ENCODE results near the gene TBCD.

DNA sequence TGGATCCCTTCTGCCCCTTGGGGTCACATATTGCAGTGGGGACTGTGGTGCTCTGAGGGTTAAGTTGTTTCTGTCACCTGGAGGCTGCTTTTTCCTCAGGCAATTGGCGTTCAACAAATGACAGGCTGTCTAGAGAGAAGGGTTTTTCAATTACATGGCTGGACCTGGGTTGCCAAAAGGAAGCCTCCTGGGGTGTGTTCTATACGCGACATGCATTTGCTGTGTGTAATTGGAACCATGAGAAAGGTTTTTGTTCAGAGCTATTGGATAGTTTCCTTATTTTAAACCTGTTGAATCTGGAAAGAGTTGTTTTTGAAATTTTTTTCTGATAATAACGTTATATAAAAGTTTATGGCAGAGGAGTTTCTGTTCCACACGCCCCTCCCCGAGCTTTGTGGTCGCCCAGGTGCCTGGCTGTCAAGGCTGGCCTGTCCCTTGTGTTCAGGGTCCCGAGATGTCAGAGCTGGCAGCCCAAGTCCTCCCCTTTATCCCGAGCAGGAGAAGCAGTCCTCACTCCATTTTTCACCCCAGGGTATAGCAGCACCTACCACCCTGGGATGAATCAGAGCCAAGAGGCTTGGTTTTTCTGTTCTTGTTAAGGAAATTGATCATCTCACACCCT is 114.0 kb downstream of the TBCD start:
- TF ChIP-seq POLR2AphosphoS5 (IDR thresholded peaks at IDR 0.05) = no peak
- TF ChIP-seq POLR2A (IDR thresholded peaks at IDR 0.05) = no peak
